AG09319 (cell line): Measurements from ENCODE around the gene ZNF699.
"Not testable (repeated sequence)": the region's sequence is repeated elsewhere in the genome, so short reads cannot be mapped to it uniquely, and the experiment has no call there.

Source experiments
- DNase-seq: peaks from one replicate; pipeline ENCODE4 v3.0.0-alpha.2; 2010; ENCODE audit warnings: low read depth; ENCODE audit errors: extremely low read depth
- TF ChIP-seq, protein P1 (sequence below): IDR thresholded peaks from 2 replicates; pipeline ENCODE4 v1.5.1; 2011; ENCODE audit warnings: low read depth, mild to moderate bottlenecking, inconsistent platforms, low read length, moderate library complexity

The ZNF699 gene

DNA sequence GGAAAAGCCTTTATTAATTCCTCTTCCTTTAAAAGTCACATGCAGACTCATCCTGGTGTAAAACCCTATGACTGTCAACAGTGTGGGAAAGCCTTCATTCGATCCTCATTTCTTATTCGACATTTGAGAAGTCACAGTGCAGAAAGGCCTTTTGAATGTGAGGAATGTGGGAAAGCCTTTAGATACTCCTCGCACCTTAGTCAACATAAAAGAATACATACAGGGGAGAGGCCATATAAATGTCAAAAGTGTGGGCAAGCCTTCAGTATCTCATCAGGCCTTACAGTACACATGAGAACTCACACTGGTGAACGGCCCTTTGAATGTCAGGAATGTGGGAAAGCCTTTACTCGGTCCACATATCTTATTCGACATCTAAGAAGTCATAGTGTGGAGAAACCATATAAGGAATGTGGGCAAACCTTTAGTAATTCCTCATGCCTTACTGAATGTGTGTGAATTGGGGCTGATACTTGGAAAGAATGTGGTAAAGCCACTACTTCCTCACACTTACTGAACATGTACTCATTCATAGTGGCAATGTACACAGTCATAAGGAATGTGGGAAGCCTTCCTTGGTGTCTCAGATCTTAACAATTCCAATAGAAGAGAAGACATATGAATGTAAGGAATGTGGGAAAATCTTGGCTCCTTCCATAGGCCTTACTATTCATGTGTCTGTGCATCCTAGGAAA is 33.1 kb upstream of the ZNF699 start:
- TF ChIP-seq, protein P1, sequence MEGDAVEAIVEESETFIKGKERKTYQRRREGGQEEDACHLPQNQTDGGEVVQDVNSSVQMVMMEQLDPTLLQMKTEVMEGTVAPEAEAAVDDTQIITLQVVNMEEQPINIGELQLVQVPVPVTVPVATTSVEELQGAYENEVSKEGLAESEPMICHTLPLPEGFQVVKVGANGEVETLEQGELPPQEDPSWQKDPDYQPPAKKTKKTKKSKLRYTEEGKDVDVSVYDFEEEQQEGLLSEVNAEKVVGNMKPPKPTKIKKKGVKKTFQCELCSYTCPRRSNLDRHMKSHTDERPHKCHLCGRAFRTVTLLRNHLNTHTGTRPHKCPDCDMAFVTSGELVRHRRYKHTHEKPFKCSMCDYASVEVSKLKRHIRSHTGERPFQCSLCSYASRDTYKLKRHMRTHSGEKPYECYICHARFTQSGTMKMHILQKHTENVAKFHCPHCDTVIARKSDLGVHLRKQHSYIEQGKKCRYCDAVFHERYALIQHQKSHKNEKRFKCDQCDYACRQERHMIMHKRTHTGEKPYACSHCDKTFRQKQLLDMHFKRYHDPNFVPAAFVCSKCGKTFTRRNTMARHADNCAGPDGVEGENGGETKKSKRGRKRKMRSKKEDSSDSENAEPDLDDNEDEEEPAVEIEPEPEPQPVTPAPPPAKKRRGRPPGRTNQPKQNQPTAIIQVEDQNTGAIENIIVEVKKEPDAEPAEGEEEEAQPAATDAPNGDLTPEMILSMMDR: no peak
- DNase-seq: no peak

DNA sequence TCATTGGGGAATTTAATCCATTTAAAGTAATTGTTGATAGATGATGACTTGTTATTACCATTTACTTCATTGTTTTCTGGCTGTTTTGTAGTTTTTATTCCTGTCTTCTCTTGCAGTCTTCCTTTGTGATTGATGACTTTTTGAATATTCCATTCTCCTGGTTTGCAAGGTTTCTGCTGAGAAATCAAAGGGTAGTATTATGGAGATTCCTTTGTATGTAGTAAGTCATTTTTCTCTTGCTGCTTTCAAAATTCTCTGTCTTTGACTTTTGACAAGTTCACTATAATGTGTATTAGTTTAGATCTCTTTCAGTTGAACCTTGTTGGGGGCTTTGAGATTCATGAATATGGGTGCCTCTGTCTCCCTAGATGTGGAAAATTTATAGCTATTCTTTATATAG is 20.4 kb upstream of the ZNF699 start:
- no peak for DNase-seq
- TF ChIP-seq, protein P1: no peak

DNA sequence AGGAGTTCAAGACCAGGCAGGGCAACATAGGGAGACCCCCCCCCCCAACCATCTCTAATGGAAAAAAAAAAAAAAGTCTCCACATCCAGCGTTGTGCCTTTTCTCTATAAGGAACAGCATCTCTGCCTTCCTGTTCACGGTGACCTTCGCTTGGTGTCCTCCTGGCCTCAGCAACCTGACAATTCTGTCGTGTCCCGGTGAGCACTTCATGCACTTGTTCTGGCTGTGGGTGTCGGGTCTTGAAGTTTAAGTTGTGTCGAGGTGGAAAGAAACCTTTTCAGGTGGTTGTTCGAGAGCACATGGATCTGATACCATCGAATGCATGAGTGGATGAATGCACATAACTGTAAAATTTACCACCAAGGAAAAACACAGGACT is 14.9 kb upstream of the ZNF699 start:
- TF ChIP-seq, protein P1: no peak
- no peak for DNase-seq

DNA sequence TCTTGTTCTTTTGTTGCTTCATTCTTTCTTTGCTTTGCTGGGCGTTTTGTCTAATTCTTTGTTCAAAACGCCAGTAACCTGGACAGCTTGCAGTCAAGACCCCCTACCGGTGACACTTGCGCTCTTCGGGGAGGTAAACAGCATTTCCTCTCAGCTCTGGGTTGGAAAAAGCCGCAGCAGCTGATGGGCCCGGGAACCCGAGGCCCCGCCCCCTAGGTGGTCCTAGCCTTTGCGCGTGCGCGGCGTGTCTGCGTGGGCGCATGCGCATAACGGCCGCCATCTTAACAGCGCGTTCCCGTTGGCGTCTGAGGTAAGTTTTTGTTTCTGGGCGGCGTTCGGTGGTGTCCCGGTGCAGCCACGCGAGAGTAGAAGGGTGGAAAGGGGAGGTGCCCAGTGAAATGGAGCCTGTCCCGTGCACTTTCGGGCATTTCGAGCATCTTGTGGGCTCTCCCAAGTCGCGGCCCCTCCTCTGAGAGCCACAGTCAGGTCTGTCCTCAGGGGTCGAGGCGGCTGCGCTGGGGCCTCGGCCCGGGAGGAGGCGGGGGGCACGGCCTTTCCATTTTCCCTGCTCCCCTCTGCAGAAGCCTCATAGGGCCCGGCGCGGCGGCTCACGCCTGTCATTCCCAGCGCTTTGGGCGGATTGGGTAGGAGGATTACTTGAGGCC is 14.4 kb upstream of the ZNF699 start, which contains the start of gene ZNF559:
ZNF559 (plus strand) TSS at position 261 of the 665 bp plus-strand sequence. CDS start 14,371 bp downstream, outside the sequence.
- DNase-seq: peak; percentile 86
- TF ChIP-seq, protein P1: peak; percentile 27

DNA sequence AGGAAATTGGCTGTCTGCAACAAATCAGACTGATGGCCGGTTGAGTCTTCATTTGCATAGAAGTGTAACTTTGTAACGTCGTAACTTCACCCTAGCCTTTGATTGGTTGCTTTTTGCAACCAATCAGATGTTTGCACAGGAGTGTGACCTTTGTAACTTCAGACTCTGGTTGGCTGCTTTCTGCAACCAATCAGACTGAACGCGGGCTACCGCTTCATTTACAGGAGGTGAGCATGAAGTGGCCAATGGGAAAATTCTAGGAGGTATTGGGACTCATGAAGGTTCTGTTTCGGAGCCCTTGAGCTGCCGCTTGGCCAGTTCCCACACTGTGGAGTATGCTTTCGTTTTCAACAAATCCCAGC is 13.9 kb upstream of the ZNF699 start:
- peak; percentile 48 for DNase-seq
- TF ChIP-seq, protein P1: no peak

DNA sequence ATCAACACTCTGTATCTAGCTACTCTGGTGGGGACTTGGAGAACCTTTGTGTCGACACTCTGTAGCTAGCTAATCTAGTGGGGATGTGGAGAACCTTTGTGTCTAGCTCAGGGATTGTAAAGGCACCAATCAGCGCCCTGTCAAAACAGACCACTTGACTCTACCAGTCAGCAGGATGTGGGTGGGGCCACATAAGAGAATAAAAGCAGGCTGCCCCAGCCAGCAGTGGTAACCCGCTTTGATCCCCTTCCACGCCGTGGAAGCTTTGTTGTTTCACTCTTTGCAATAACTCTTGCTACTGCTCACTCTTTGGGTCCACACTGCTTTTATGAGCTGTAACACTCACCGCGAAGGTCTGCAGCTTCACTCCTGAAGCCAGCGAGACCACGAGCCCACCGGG is 12.6 kb upstream of the ZNF699 start:
- not testable (repeated sequence) for DNase-seq

DNA sequence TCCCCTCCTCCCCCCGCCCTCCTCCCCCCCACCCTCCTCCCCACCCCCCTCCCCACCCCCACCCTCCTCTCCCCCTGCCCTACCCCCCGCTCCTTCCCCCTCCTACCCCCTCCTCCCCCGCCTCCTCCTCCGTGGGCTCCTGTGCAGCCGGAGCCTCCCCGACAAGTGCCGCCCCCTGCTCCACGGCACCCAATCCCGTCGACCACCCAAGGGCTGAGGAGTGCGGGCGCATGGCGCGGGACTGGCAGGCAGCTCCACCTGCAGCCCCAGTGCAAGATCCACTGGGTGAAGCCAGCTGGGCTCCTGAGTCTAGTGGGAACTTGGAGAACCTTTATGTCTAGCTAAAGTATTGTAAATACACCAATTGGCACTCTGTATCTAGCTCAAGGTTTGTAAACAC is 12.1 kb upstream of the ZNF699 start:
- DNase-seq: not testable (repeated sequence)

DNA sequence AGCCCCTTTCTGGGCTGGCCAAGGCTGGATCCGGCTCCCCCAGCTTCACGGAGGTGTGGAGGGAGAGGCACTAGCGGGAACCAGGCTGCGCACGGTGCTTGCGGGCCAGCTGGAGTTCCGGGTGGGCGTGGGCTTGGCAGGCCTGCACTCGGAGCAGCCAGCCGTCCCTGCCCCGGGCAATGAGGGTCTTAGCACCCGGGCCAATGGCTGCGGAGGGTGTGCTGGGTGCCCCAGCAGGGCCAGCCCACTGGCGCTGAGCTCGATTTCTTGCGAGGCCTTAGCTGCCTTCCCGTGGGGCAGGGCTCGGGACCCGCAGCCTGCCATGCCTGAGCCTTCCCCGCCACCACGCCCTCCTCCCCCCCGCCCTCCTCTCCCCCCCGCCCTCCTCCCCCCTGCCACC is 11.7 kb upstream of the ZNF699 start:
- TF ChIP-seq, protein P1: no peak

More for the DNA sequence above, 11.7 kb upstream of the ZNF699 start:
- DNase-seq: no peak
